ENCODE measurements around the gene USH2A. TPM values are rescaled to one million over a fixed set of nuclear protein-coding genes. Genes with fewer than 3 reads are reported as not detected.

The USH2A gene
- total and polyA plus RNA-seq, 11 donors = 0.03 to 4.7 (median 1.7) TPM

- ATAC-seq = peak in 3 of 4 donors; percentile 53 to 88 (median 81)
- peaks cover 0 to 9% (median 0%) of the 10 kb centered on the region in 12 donors for H3K4me1 ChIP-seq
- peak overlapping the region in 10 of 12 donors; percentile 33 to 61 (median 46) for H3K4me3 ChIP-seq
- no peak overlapping the region for H3K27ac ChIP-seq
- TF ChIP-seq POLR2A (IDR thresholded peaks at IDR 0.05) (no peak), CTCF (IDR thresholded peaks at IDR 0.05) (peak; percentile 31 to 72 (median 54))
- 2 to 4% (median 3%) methylated on average over 6 of the region's 6 CpGs for WGBS, 4 donors
- DNase-seq = peak in 1 of 5 donors; percentile 15
- no peaks in the 10 kb centered on the region for H3K36me3 ChIP-seq
- intact Hi-C loops (cut with DNase I) = loop anchor here in 1 of 10 donors (10.0 kb wide), 1 partner anchor 426 kb away; no protein-coding TSS in a partner anchor
- H3K27me3 ChIP-seq = no peaks in the 10 kb centered on the region
- H3K9me3 ChIP-seq = no peaks in the 10 kb centered on the region
Observed at GRCh38 chr1:216221260-216221700, 202.0 kb downstream of the USH2A start.

- Histone ChIP-seq H3K27me3 (no peaks in the 10 kb centered on the region), H3K4me3 (no peak overlapping the region), H3K9me3 (no peaks in the 10 kb centered on the region), H3K4me1 (peaks cover 0 to under 1% (median 0%) of the 10 kb centered on the region in 12 donors), H3K27ac (no peak overlapping the region), H3K36me3 (no peaks in the 10 kb centered on the region)
- ATAC-seq (no peak), DNase-seq (no peak)
- intact Hi-C loops (cut with DNase I) = no loop called here
- no peak for TF ChIP-seq CTCF (IDR thresholded peaks at IDR 0.05)
- 42 to 58% (median 46%) methylated on average over 3 of the region's 3 CpGs for WGBS, 4 donors
Observed at GRCh38 chr1:216216305-216216704, 206.9 kb downstream of the USH2A start.

- Histone ChIP-seq H3K27ac (no peak overlapping the region), H3K9me3 (no peaks in the 10 kb centered on the region), H3K27me3 (no peaks in the 10 kb centered on the region), H3K4me1 (no peaks in the 10 kb centered on the region), H3K4me3 (no peak overlapping the region), H3K36me3 (no peaks in the 10 kb centered on the region)
- intact Hi-C loops (cut with DNase I) = no loop called here
- TF ChIP-seq CTCF (IDR thresholded peaks at IDR 0.05) (no peak), POLR2A (IDR thresholded peaks at IDR 0.05) (no peak)
- ATAC-seq (no peak), DNase-seq (no peak)
Observed at GRCh38 chr1:216215169-216215568, 208.1 kb downstream of the USH2A start.

GRCh38 chr1:216212826-216213225 is 210.4 kb downstream of the USH2A start:
- no peak overlapping the region for H3K4me3 ChIP-seq
- H3K27ac ChIP-seq = no peak overlapping the region
- H3K9me3 ChIP-seq = no peaks in the 10 kb centered on the region
- peaks cover 0 to 7% (median 0%) of the 10 kb centered on the region in 12 donors for H3K4me1 ChIP-seq
- TF ChIP-seq POLR2A (IDR thresholded peaks at IDR 0.05) (no peak), CTCF (IDR thresholded peaks at IDR 0.05) (no peak)
- DNase-seq (no peak), ATAC-seq (no peak)
- H3K27me3 ChIP-seq = no peaks in the 10 kb centered on the region
- intact Hi-C loops (cut with DNase I) = no loop called here
- 93 to 100% (median 95%) methylated on average over 1 of the region's 1 CpG for WGBS, 4 donors
- H3K36me3 ChIP-seq = no peaks in the 10 kb centered on the region
